ENCODE results near the gene DLEC1.

DLEC1 gene

DNA sequence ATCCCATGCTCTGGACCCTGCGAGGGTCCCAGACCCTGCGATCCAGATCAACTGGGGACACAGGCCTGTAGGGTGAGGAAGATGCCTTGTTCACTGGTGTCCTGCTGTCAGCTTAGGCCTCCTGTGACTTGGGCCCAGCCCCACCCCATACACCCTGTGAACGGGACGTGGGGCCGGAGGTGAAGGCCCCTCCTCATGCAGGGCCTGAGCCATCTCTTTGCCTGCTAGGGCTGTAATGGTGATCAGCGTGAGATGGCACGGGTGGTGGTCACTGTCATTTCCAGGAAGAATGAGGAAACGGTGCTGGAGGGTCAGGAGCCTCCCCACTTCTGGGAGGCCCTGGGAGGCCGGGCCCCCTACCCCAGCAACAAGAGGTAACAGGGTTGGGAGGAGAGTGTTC lies 36.1 kb upstream of the DLEC1 start:
- no peak for DNase-seq

DNA sequence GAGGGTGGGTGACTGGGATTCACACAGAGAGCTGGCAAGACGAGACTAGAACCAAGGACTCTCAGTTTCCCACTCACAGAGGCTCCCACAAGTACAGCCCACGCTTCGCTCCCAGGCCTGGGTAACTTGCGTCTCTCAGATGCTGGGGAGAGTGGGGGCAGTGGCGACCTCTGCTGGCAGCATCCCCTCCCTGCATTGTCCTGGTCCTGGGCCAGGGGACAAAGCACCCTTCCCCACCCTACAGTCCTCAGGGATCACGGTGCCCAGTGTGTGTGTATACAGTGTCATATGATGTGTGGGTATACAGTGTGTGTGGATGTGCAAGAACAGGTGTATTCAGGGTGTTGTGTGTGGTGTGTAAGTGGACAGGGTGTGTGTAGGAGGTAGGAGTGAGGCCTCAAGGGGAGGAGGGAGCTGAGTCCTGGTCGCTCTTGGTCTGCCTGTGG lies 35.6 kb upstream of the DLEC1 start:
- DNase-seq: no peak

DNA sequence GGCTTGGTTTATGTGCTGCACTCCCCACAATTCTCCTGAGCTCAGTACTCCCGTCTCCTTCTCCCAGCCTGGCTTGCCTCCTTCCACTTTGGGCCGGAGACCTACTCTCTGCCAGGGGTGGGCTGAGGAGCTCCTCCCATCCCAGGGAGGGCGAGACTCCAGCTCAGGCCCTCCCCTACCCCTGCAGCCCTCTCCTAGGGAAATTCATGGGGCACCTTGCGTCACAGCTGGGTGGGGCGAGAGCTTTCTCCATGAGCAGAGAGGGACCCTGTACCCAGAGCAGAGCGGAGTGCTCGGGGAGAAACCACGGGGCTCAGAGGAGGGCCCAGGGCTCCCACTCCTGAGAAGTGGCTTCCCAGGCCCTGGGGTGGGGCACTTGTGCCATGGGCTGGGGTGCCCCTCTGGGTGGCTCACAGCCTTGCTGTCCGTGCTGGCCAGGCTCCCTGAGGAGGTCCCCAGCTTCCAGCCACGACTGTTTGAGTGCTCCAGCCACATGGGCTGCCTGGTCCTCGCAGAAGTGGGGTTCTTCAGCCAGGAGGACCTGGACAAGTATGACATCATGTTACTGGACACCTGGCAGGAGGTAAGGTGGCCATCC lies 35.1 kb upstream of the DLEC1 start:
- no peak for DNase-seq

DNA sequence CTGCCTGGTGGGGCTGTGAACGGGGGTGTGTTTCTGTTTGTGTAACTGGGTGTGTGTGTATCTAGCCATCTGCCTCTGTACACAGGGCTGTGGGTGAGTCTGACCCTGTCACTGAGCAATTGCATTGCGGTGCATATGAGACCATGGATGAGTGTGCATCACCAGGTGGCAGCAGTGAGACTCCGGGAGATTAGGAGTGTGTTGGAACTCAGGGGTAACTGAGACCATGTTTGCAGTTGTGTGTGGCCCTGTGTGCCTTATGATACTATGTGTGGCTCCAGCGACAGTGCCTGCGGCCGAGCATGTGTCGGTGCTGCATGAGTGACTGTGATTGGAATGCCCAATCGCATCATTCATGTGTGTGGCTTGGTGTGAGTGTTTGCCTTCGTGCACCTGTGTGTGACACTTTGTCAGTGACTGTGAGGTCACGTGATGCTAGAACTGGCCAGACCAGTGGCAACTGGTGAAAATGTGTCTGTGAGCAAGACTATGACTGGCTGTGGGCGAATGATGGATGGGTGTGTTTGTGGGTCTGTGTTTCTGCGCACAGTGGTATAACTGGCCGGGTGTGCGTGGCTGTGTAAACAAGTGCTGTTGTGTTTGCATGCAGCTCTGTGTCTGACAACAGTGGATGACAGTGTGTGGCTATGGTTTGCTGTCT lies 34.5 kb upstream of the DLEC1 start:
- peak; percentile 20 for DNase-seq

DNA sequence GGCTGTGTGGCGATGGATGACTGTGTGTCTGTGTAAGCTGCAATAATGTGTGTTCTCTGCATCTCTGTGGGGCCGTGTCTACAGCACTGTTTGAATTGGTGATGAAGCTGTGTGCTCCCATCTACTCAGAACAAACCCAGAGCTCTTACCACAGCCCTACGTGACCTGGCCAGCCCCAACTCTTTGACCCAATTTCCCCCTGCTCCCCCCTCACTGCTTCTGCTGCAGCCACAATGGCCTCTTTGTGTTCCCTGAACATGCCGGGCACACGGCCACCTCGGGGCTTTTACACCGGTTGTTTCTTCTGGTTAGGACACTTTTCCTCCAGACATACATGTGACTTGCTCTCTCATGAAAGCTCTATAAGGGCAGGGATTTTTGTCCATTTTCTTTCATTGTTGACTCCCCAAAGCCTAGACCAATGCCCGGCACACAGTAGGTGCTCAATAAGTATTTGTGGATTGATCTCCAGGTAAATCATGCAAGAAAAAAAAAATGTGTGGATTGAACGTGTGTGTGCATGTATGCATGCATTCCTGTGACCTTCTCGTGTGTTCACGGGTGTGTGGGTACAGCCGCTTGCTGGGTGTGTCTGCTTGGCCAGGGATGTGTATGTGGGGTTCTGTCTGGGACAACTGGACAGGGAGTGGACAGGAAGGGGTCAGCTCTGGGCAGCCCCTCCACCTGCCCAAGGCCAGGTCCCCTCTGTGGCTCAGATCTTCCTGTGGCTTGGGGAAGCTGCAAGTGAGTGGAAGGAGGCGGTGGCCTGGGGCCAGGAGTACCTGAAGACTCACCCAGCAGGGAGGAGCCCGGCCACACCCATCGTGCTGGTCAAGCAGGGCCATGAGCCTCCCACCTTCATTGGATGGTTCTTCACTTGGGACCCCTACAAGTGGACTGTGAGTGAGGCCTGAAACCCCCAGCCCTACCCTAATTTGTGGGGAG lies 33.7 kb upstream of the DLEC1 start:
- DNase-seq: no peak

DNA sequence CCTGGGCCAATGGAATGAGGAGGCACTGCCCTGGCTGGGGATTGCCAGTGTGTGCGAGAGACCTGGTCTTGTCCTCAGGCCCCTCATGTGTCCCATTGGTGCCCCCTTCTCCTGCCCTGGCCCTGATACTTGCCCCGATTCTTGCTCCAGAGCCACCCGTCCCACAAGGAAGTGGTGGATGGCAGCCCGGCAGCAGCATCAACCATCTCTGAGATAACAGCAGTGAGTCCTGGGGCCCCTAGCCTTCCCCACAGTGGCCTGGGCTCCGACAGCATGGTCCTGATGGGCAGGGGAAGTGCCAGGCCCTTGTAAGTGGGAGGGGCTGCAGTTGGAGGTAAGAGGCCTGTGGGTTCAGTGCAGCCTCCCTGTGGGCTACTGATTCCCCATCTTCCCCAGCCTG lies 33.0 kb upstream of the DLEC1 start:
- no peak for DNase-seq

DNA sequence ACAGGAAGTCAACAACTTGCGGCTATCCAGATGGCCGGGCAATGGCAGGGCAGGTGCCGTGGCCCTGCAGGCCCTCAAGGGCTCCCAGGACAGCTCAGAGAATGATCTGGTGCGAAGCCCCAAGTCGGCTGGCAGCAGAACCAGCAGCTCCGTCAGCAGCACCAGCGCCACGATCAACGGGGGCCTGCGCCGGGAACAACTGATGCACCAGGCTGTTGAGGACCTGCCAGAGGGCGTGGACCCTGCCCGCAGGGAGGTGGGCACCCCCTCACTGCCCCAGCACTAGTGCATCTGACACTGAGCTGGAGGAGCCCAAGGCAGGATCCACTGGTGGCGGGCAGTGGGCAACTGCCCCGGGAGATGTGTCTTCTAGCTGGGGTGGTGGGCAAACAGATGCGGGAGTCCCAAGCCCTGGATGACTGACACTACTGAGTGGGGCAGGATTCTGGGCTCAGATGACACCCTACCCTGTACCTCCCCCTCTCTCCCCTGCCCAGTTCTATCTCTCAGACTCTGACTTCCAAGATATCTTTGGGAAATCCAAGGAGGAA lies 32.5 kb upstream of the DLEC1 start:
- no peak for DNase-seq

DNA sequence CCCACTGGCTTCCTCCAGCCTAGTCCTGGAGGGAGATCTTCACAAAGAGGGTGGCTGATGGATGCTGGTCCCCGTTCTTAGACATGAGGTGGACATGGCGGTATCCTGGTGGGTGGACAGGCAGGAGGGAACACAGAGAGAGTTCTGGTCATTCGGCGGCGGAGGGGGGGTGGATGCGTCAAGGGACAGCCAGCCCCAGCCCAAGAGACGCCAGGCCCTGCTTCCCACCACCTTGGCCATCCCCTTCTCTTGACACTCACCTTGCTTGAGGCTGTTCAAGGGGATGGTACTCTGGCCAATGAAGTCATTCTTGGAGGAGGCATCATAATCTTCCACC lies 31.3 kb upstream of the DLEC1 start:
- DNase-seq: no peak

DNA sequence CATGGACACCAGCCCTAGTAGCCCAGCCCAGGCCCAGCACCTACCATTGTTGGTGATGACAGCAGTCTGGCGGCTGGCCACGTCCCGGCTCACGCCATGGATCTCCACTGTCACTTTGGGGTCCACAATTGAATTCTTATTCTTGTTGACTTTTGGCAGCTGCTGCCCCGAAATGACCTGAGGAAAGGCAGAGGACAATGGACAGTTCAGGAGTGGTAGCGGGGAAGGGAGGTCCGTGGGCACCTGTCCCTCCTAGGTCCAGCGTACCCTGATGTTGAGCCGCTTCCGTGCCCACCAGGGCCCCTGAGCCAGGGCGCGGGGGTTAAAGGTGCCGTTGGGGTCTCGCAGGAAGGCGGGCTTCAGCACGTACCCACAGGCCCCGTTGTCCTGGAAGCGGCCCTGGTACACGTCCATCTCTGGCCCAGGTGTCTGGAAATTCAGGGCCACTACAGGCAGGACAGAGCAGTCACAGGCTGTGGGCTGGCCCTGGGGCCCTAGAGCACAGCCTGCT lies 30.8 kb upstream of the DLEC1 start:
- DNase-seq: no peak

DNA sequence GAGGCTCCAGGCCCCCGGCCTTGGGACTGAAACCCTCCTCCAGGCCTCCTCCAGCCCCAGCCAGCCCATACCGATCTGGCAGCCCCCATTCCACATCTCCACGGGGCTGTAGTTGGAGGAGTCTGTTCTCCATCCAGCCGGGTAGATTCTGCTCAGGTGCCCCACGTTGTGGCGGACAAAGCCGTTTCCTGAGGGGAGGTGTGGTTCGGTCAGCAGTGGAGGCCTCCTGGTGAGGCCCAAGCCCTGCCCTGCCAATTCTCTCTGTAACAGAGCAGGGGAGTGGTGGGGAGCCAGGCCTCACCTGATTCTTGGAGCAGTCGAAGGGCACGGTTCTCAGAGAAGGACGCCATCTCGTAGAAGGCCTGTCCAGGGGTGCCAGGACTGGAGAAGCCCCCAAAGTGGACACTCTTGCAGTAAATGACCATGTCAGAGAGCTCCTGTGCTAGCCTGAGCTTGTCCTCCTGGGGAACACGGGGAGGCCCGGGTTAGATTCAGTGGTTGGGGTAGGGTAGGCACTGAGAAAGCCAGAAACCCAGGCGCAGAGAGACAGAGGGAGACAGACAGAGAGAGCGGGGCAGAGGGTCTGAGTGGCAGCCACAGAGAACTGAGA lies 29.9 kb upstream of the DLEC1 start:
- no peak for DNase-seq

DNA sequence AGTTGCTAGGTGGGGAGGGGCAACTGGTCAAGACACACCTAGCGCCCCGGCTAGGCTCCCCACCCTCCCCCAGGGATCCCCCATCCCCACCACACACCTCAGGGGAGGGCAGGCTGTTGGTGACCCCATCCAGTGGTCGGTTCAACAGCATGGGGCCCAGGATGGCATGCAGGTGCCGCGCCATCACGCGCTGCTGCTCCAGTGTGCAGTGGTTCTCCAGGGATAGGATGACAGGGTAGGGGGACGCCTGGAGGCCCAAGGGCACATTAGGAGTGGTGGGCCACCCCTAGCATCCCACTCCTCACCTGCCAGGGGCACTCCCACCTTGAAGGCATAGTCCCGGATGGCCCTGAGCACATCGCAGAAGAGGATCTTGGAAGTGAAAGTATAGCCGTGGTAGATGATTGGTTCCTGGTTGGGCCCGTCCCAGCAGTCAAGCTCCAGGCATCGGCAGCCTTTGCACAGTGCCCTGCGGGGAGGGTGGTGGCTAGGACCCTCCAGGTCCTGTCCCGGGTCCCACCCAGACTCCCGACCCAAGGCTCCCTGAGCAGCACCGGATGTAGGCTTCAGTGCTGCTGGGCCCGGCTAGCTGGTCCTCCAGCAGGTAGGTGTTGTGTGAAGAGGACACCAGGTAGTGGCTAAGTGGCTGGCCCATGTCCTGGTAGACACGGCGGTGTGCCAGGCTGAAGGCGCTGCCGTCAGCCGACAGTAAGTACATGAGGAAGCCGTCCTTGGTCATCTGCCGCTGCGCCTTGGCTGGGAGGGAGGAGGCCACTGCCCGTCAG lies 29.0 kb upstream of the DLEC1 start:
- no peak for DNase-seq

DNA sequence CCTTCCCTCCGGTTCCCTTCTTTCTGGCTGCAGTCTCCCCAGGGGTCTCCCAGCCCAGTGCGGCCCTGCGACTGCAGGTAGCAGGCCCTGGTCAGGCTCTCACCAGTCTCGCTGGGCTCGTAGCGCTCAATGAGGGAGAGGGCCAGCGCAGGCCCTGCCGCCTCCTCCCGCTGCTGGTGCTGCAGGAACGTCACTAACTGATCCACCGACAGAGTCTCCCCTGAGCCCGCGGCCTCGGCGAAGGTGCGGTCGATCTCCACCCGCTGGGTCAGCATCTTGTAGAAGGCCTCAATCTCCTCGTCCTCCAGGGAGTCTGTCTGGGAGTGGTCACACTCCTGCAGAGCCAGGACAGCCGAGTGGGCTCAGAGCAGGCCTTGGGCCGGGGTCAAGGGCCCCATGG lies 27.9 kb upstream of the DLEC1 start:
- DNase-seq: no peak

DNA sequence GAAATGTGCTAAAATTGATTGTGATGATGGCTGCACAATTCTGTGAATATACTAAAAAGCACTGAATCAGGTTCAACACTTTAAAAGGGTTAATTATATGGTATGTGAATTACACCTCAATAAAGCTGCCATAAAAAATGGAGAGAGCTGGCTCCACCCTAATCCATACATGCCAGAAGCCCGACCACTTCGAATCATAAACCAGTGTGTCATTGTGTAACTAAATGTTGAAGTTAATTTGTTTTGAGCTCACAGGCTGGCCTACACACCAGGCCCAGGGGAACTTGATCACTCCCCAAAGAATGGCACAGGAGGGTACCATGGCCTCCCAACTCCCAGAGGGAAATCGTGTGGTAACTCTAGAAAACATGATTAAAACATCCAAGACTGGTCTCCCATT lies 23.5 kb upstream of the DLEC1 start:
- no peak for DNase-seq

DNA sequence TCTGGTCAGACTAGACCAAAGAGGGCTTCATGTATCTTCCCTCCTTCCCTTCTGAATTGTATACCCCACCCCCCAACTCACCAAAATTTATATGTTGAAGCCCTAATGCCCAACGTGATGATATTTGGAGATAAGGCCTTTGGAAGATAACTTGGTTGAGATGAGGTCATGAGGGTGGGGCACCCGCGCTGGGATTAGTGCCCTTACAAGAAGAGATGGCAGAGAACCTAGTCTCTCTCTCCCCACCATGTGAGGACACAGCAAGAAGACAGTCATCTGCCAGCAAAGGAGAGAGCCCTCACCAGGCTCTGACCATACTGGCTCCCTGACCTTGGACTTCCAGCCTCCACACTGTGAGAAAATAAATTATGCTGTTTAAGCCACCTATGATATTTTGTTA lies 23.0 kb upstream of the DLEC1 start:
- DNase-seq: no peak

DNA sequence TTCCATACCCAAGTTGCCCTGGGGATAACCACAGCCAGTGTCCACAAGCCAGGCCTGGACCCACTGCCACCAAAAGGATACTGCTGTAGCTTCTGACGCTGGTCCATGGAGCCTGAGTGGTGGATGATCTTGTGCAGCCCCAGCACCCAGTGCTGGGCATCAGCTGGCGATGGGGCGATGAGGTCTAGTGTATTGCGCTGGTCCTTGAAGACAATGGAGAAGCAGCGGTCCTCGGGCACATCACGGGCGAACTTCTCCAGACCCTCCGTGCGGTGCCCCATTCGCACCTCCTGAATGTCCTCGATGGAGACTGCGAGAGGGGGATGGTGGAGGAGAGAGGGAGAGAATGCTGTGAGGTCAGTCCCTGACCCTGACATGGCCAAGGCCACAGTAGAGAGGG lies 22.6 kb upstream of the DLEC1 start:
- DNase-seq: no peak

DNA sequence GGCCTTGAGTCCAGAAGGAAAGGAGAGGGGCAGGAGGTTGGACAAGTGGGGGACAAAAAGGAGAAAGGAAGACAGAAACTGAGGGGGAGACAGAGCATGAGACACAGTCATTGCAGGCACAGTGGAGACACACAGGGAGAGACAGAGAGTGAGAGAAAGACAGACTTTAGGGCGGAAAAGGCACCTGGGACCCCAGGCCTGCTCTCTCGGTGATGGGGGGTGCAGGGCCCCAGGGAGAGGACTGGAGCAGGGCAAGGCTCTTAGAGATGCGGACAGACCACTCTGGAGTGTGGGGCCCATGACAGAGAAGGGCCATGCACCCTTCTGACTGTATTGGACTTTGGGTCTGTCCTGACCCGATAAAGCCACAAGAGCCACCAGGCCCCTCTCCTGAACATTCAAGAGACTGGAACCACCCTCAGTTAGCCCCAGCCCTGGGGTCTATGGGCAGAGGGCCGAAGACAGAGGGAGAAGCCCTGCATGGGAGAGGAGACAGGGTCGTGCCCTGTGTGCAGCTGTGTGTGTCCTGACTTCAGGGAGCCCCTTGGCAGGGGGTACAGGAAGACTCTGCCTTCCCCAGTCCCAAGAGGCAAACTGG lies 22.1 kb upstream of the DLEC1 start:
- DNase-seq: no peak

DNA sequence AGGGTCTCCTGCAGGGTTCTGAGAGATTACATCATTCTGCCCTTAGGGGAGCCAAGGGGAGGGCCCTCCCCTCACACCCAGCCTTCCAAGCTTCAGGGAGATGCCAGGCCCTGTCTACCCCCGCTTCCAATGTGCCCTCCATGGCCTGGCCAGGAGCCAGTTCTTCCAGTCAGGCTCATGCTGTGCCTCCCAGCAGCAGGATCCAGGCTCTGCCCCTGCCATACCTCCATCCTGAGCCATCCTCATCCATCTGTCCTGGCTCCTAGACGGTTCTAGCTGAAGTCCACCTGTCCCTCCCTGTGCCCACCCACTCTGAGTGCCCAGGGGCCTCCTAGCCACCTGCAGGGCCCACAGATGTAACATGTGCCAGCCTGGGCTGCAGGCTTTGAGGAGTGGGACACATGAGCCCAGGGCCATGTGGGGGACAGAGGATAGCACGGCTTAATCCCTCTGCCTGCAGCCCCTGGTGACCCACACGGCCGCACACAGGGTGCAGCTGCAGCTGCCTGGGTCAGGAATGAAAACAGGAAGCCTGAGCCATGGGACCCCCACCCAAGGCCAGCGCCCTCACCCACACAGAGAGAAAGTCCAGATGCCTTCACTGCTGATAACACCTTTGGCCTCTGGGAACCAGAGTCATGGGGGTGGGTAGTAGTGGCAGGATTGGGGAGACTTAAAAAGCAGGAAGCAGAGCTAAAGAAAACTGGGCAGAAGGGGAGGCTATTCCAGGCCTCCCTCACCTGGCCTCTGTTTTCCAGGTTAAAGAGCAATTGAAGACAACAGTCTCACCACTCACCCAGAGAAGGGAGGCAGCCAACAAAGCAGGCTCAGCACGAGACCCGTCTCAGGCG lies 21.3 kb upstream of the DLEC1 start:
- DNase-seq: no peak

DNA sequence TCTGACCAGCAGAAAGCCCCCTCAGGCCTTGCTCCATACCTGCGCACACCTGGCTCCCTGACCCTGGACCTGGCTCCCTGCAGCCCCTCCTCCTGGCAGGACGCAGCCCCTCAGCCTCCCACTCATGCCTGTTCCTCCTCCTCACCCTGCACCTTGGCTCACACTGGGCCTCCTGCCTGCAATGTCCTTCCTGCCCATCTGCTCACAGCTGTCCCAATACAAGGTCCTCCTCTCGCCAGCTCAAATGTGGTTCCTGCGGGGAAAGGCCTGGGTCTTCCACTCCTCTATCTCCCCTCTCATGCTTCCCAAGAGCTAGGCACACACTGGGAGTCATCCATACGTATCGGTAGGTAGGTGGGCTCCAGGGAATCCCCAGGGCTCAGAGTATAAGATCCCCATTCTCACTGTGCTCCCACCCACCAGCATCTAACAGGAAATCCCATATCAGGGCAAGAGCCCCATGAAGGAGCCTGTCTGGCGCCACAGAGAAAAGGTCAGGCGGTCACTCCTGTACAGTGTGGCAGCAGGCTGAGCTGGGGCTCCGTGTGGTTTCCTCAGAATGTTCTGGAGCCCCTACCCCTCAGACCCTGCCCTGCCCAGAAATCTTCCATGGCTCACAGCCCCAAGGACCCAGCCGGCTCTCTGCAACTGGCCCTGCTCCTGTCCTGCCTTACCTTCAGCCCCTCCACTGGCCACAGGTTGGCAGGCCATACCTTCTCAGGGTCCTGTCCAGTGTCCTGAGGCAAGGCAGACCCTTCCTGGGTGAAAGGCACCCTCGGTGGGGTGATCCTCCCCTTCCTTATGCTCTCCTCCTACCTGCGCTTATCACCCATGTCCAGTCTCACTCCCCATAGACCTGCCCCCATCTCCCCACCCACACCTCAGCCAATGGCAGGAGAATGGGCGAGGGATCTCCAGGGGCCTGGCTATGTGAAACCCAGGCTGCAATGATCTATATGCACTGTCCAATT lies 20.4 kb upstream of the DLEC1 start:
- no peak for DNase-seq

DNA sequence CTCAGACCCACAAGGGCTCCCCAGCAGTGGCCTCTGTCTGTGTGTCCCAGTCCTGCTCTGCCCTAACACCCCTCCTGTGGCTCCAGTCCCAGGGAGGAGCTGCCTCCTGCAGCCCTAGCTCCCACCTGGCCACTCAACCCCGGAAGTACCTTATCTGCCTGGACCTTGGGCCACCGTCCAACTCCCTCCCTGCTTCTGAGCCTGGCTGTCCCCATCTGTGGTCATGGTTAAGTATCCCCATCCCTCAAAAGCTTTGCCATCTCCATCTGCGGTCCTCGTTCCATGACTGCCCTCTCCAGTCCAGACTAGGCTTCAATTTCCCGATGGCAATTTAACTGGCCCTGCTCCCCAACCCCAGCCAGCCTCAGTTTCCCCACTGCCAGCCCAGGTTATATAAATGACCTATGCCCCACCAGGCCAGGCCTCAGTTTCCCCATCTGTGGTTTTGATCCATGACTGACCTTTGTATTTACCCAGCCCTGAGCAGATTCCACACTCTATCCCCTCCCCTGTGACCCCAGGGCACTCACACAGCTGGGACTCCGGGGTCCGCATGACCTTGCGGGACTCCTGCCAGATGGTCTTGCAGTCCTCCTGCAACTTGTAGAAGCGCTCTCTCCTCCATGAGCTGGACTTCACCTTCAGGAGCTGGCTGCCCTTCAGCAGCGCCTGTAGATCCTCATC lies 19.2 kb upstream of the DLEC1 start:
- DNase-seq: no peak
